GM11168 (cell line): ENCODE results near the gene RALY.
"Not testable (repeated sequence)": the region's sequence is repeated elsewhere in the genome, so short reads cannot be mapped to it uniquely, and the experiment has no call there.

ENCODE experiments used
- in situ Hi-C: fragments of 300-500 bp; cut with MboI; formaldehyde crosslinking; loops from one replicate; pipeline ENCODE4 v1.12.0; 2022; ENCODE audit warnings: low sequenced_read_pairs; ENCODE audit not compliant: unreplicated experiment

RALY gene

GRCh38 chr20:34124469-34125249 is 130.9 kb downstream of the RALY start:
- in situ Hi-C loops = loop anchor here (25.0 kb wide), 1 partner anchor 262 kb away; no protein-coding TSS in a partner anchor

GRCh38 chr20:34127792-34128191 is 134.1 kb downstream of the RALY start:
- in situ Hi-C loops = no loop called here

- in situ Hi-C loops = no loop called here
Observed at GRCh38 chr20:34129518-34130162, 135.9 kb downstream of the RALY start.

- in situ Hi-C loops = no loop called here
Observed at GRCh38 chr20:34131491-34131890, 137.8 kb downstream of the RALY start.

GRCh38 chr20:34132491-34132890 is 138.8 kb downstream of the RALY start:
- in situ Hi-C loops = not testable (repeated sequence)

- in situ Hi-C loops = not testable (repeated sequence)
Observed at GRCh38 chr20:34132943-34133342, 139.2 kb downstream of the RALY start.

- in situ Hi-C loops = not testable (repeated sequence)
Observed at GRCh38 chr20:34133365-34133860, 139.7 kb downstream of the RALY start.
